Chondrocyte (in vitro differentiated cells): ENCODE results near the gene SLC1A3. TPM values are rescaled to one million over a fixed set of nuclear protein-coding genes. Genes with fewer than 3 reads are reported as not detected.

ENCODE experiments used
- DNase-seq: peaks from one replicate; pipeline ENCODE4 v3.0.0; 2021; ENCODE audit warnings: mixed read lengths, low spot score
- H3K27ac Mint-ChIP-seq: one replicate; pipeline ENCODE4 v1.8.0; 2021; ENCODE audit warnings: mild to moderate bottlenecking, moderate library complexity, mixed read lengths; ENCODE audit not compliant: unreplicated experiment
- H3K27me3 Mint-ChIP-seq: 2 replicates; pipeline ENCODE4 v1.8.0; 2021; ENCODE audit warnings: low read depth, mixed read lengths
- H3K36me3 Mint-ChIP-seq: 2 replicates; pipeline ENCODE4 v1.8.0; 2021; ENCODE audit warnings: low read depth, mixed read lengths
- H3K4me1 Mint-ChIP-seq: 2 replicates; pipeline ENCODE4 v1.8.0; 2021; ENCODE audit warnings: low read depth, mild to moderate bottlenecking, mixed read lengths
- H3K4me3 Mint-ChIP-seq: one replicate; pipeline ENCODE4 v1.8.0; 2021; ENCODE audit warnings: mild to moderate bottlenecking, moderate library complexity, mixed read lengths; ENCODE audit not compliant: unreplicated experiment
- H3K9me3 Mint-ChIP-seq: 2 replicates; pipeline ENCODE4 v1.8.0; 2021; ENCODE audit warnings: low read depth, mixed read lengths
- CTCF ChIP-seq: fragments of 200-600 bp; sonication (generic); IDR thresholded peaks from 2 replicates; pipeline ENCODE4 v1.5.0; 2021; ENCODE audit warnings: antibody characterized with exemption, mild to moderate bottlenecking, moderate library complexity
- total RNA-seq: library from RNA; stranded (reverse); gene quantifications from 3 replicates; pipeline ENCODE4 v1.2.1, GENCODE V29; 2021

Gene SLC1A3
- total RNA-seq, 1 donor from 2014 or later, result 1.8 TPM

- no peak overlapping the region for H3K27ac Mint-ChIP-seq
- peaks cover 19% of the 10 kb centered on the region for H3K4me1 Mint-ChIP-seq
- no peaks in the 10 kb centered on the region for H3K36me3 Mint-ChIP-seq
- H3K4me3 Mint-ChIP-seq, result no peak overlapping the region
- no peak for DNase-seq
- H3K27me3 Mint-ChIP-seq, result no peaks in the 10 kb centered on the region
- no peak for TF ChIP-seq CTCF
- no peaks in the 10 kb centered on the region for H3K9me3 Mint-ChIP-seq
Observed at GRCh38 chr5:36686881-36687280, 80.5 kb downstream of the SLC1A3 start.

GRCh38 chr5:36688722-36689121, 82.3 kb downstream of the SLC1A3 start:
- Mint-ChIP-seq H3K4me1 (peaks cover 32% of the 10 kb centered on the region), H3K4me3 (no peak overlapping the region), H3K9me3 (no peaks in the 10 kb centered on the region), H3K36me3 (no peaks in the 10 kb centered on the region), H3K27me3 (no peaks in the 10 kb centered on the region), H3K27ac (no peak overlapping the region)
- peak; percentile 51 for TF ChIP-seq CTCF
- DNase-seq, result no peak

GRCh38 chr5:36689225-36689624, 82.8 kb downstream of the SLC1A3 start:
- Mint-ChIP-seq H3K4me1 (peaks cover 32% of the 10 kb centered on the region), H3K4me3 (no peak overlapping the region), H3K36me3 (no peaks in the 10 kb centered on the region), H3K27ac (no peak overlapping the region), H3K9me3 (no peaks in the 10 kb centered on the region), H3K27me3 (no peaks in the 10 kb centered on the region)
- no peak for TF ChIP-seq CTCF
- DNase-seq, result no peak

GRCh38 chr5:36690041-36690961, 83.9 kb downstream of the SLC1A3 start:
- Mint-ChIP-seq H3K27me3 (no peaks in the 10 kb centered on the region), H3K27ac (peak overlapping the region; percentile 89), H3K4me3 (peak overlapping the region; percentile 78), H3K36me3 (no peaks in the 10 kb centered on the region), H3K4me1 (peaks cover 32% of the 10 kb centered on the region), H3K9me3 (no peaks in the 10 kb centered on the region)
- peak; percentile 94 for TF ChIP-seq CTCF
- DNase-seq, result peak; percentile 89

GRCh38 chr5:36691226-36691625, 84.8 kb downstream of the SLC1A3 start:
- Mint-ChIP-seq H3K9me3 (no peaks in the 10 kb centered on the region), H3K4me1 (peaks cover 32% of the 10 kb centered on the region), H3K36me3 (no peaks in the 10 kb centered on the region), H3K27me3 (no peaks in the 10 kb centered on the region), H3K27ac (peak overlapping the region; percentile 85), H3K4me3 (no peak overlapping the region)
- DNase-seq, result no peak
- no peak for TF ChIP-seq CTCF
